Ishikawa (cell line): ENCODE results near the gene ACP6.

Experiments used
- CEBPB ChIP-seq: IDR thresholded peaks from 2 replicates; pipeline ENCODE4 v1.6.1; 2012
- CREB1 ChIP-seq: IDR thresholded peaks from 2 replicates; pipeline ENCODE4 v1.6.1; 2012; ENCODE audit warnings: low read depth
- EGR1 ChIP-seq: IDR thresholded peaks from 2 replicates; pipeline ENCODE4 v1.6.1; 2012
- EP300 ChIP-seq: IDR thresholded peaks from 2 replicates; pipeline ENCODE4 v1.6.1; 2012; ENCODE audit warnings: borderline replicate concordance
- FOXM1 ChIP-seq: IDR thresholded peaks from 2 replicates; pipeline ENCODE4 v1.6.1; 2012; ENCODE audit warnings: low read depth, borderline replicate concordance
- MAX ChIP-seq: IDR thresholded peaks from 2 replicates; pipeline ENCODE4 v1.6.1; 2012
- NFIC ChIP-seq: IDR thresholded peaks from 2 replicates; pipeline ENCODE4 v1.6.1; 2012
- RAD21 ChIP-seq: IDR thresholded peaks from 2 replicates; pipeline ENCODE4 v1.6.1; 2012; ENCODE audit warnings: low read depth
- REST ChIP-seq: IDR thresholded peaks from 2 replicates; pipeline ENCODE4 v1.6.1; 2012; ENCODE audit warnings: low read depth, mild to moderate bottlenecking
- TAF1 ChIP-seq: IDR thresholded peaks from 2 replicates; pipeline ENCODE4 v1.6.1; 2012; ENCODE audit warnings: low read depth, mild to moderate bottlenecking
- TCF12 ChIP-seq: IDR thresholded peaks from 2 replicates; pipeline ENCODE4 v1.6.1; 2012; ENCODE audit warnings: low read depth
- TEAD4 ChIP-seq: IDR thresholded peaks from 2 replicates; pipeline ENCODE4 v1.6.1; 2012
- USF1 ChIP-seq: IDR thresholded peaks from 2 replicates; pipeline ENCODE4 v1.6.1; 2012
- YY1 ChIP-seq: IDR thresholded peaks from 2 replicates; pipeline ENCODE4 v1.6.1; 2012; ENCODE audit warnings: low read depth
- ZBTB7A ChIP-seq: IDR thresholded peaks from 2 replicates; pipeline ENCODE4 v1.6.1; 2012; ENCODE audit warnings: low read depth

The ACP6 gene

GRCh38 chr1:147633759-147634158, 36.6 kb downstream of the ACP6 start:
- TF ChIP-seq EP300: no peak
- no peak for TF ChIP-seq YY1
- no peak for TF ChIP-seq USF1
- TF ChIP-seq ZBTB7A: no peak
- TF ChIP-seq NFIC: no peak
- TF ChIP-seq TCF12: no peak
- TF ChIP-seq EGR1: no peak
- TF ChIP-seq FOXM1: no peak
- TF ChIP-seq TAF1: no peak
- no peak for TF ChIP-seq CEBPB
- no peak for TF ChIP-seq CREB1
- TF ChIP-seq TEAD4: no peak
- no peak for TF ChIP-seq RAD21
- TF ChIP-seq MAX: no peak
- no peak for TF ChIP-seq REST

- TF ChIP-seq NFIC: no peak
- TF ChIP-seq TAF1: no peak
- TF ChIP-seq TEAD4: no peak
- TF ChIP-seq FOXM1: no peak
- no peak for TF ChIP-seq ZBTB7A
- TF ChIP-seq MAX: no peak
- TF ChIP-seq EGR1: no peak
- TF ChIP-seq RAD21: no peak
- no peak for TF ChIP-seq CREB1
- TF ChIP-seq YY1: no peak
- TF ChIP-seq REST: no peak
- TF ChIP-seq USF1: no peak
- no peak for TF ChIP-seq TCF12
- no peak for TF ChIP-seq CEBPB
- no peak for TF ChIP-seq EP300
Measured at GRCh38 chr1:147631839-147632238, 38.5 kb downstream of the ACP6 start.

GRCh38 chr1:147630447-147630846, 39.9 kb downstream of the ACP6 start:
- TF ChIP-seq ZBTB7A: no peak
- no peak for TF ChIP-seq FOXM1
- TF ChIP-seq EGR1: no peak
- no peak for TF ChIP-seq RAD21
- no peak for TF ChIP-seq REST
- no peak for TF ChIP-seq MAX
- no peak for TF ChIP-seq TEAD4
- TF ChIP-seq CREB1: no peak
- no peak for TF ChIP-seq TAF1

- TF ChIP-seq EP300 (no peak), USF1 (no peak), CEBPB (no peak), MAX (no peak), YY1 (no peak), TEAD4 (no peak), RAD21 (no peak), CREB1 (no peak), ZBTB7A (no peak), TAF1 (no peak), TCF12 (no peak), EGR1 (no peak), FOXM1 (no peak), REST (no peak), NFIC (no peak)
Measured at GRCh38 chr1:147630022-147630421, 40.3 kb downstream of the ACP6 start.
